Mesenchymal stem cell (in vitro differentiated cells and primary cell): ENCODE data around the gene ABCA4.
A peak's percentile ranks its signal among the peaks of the same experiment; 100 is the strongest.

Experiments used
- DNase-seq: peaks from one replicate; pipeline ENCODE4 v3.0.0-alpha.2; 2013
- H2AFZ ChIP-seq: one replicate; pipeline ENCODE4 v1.6.1; 2013; ENCODE audit warnings: low read depth, mild to moderate bottlenecking, control low read depth, inconsistent platforms, low read length, moderate library complexity
- H2AK5ac ChIP-seq: 2 replicates; pipeline ENCODE4 v1.6.1; 2013; ENCODE audit warnings: low read length, moderate library complexity, mild to moderate bottlenecking, inconsistent platforms; ENCODE audit not compliant: severe bottlenecking
- H2BK120ac ChIP-seq: one replicate; pipeline ENCODE4 v1.6.1; 2013; ENCODE audit warnings: low read depth, mild to moderate bottlenecking, inconsistent platforms, low read length, moderate library complexity
- H2BK12ac ChIP-seq, 2 experiments: one replicate each; pipeline ENCODE4 v1.6.1; 2013; ENCODE audit warnings: inconsistent platforms in 2 of 2, low read length in 2 of 2, mild to moderate bottlenecking in 2 of 2, moderate library complexity in 2 of 2, control low read depth in 1 of 2
- H2BK15ac ChIP-seq: one replicate; pipeline ENCODE4 v1.6.1; 2013; ENCODE audit warnings: mild to moderate bottlenecking, low read depth, inconsistent platforms; ENCODE audit not compliant: poor library complexity, severe bottlenecking
- H2BK5ac ChIP-seq: 2 replicates; pipeline ENCODE4 v1.6.1; 2013; ENCODE audit warnings: low read depth, mild to moderate bottlenecking, low read length, control low read depth, inconsistent platforms; ENCODE audit not compliant: poor library complexity, severe bottlenecking
- H3K14ac ChIP-seq, 2 experiments: one replicate each; pipeline ENCODE4 v1.6.1; 2013; ENCODE audit warnings: inconsistent platforms in 2 of 2, low read length in 2 of 2, control low read depth in 1 of 2, mild to moderate bottlenecking in 1 of 2, moderate library complexity in 1 of 2
- H3K18ac ChIP-seq, 2 experiments: one replicate each; pipeline ENCODE4 v1.6.1; 2013; ENCODE audit warnings: inconsistent platforms in 2 of 2, low read length in 2 of 2, control low read depth in 1 of 2, low read depth in 1 of 2, mild to moderate bottlenecking in 1 of 2
- H3K23ac ChIP-seq, 2 experiments: one replicate each; pipeline ENCODE4 v1.6.1; 2013; ENCODE audit warnings: inconsistent platforms in 2 of 2, low read length in 2 of 2, mild to moderate bottlenecking in 2 of 2, moderate library complexity in 2 of 2, control low read depth in 1 of 2
- H3K27ac ChIP-seq: 2 replicates; pipeline ENCODE4 v1.5.1; 2013; ENCODE audit warnings: mild to moderate bottlenecking, moderate library complexity, low read length, control low read depth, inconsistent platforms; ENCODE audit not compliant: poor library complexity, severe bottlenecking
- H3K27me3 ChIP-seq, 2 experiments: 2 replicates each; pipeline versions ENCODE4 v1.6.1 to v1.7.0; 2013; ENCODE audit warnings: low read length in 2 of 2, mild to moderate bottlenecking in 2 of 2, moderate library complexity in 2 of 2, control low read depth in 1 of 2, inconsistent platforms in 1 of 2; ENCODE audit not compliant: control insufficient read depth in 1 of 2, insufficient read depth in 1 of 2
- H3K36me3 ChIP-seq, 2 experiments: 2 replicates each; pipeline versions ENCODE4 v1.6.1 to v1.7.0; 2013; ENCODE audit warnings: low read length in 2 of 2, control low read depth in 1 of 2, inconsistent platforms in 1 of 2, low read depth in 1 of 2, mild to moderate bottlenecking in 1 of 2; ENCODE audit not compliant: insufficient read depth in 2 of 2, control insufficient read depth in 1 of 2
- H3K4ac ChIP-seq, 2 experiments: one replicate each; pipeline ENCODE4 v1.6.1; 2013; ENCODE audit warnings: inconsistent platforms in 2 of 2, low read length in 2 of 2, mild to moderate bottlenecking in 2 of 2, moderate library complexity in 2 of 2, control low read depth in 1 of 2, low read depth in 1 of 2
- H3K4me1 ChIP-seq: 2 replicates; pipeline ENCODE4 v1.6.1; 2013; ENCODE audit warnings: low read depth, low read length, control low read depth; ENCODE audit not compliant: control insufficient read depth, insufficient read depth
- H3K4me2 ChIP-seq: 2 replicates; pipeline ENCODE4 v1.6.1; 2013; ENCODE audit warnings: low read length, mild to moderate bottlenecking, inconsistent platforms; ENCODE audit not compliant: poor library complexity, severe bottlenecking
- H3K4me3 ChIP-seq, 2 experiments: 2 replicates each; pipeline versions ENCODE4 v1.5.1 to v1.7.0; 2013; ENCODE audit warnings: low read length in 2 of 2, mild to moderate bottlenecking in 2 of 2, control low read depth in 1 of 2, low read depth in 1 of 2; ENCODE audit not compliant: insufficient read depth in 1 of 2
- H3K79me1 ChIP-seq: replicated peaks from 2 replicates; pipeline ENCODE4 v1.6.1; 2013; ENCODE audit warnings: mild to moderate bottlenecking, control low read depth, low read length, inconsistent platforms; ENCODE audit not compliant: poor library complexity, severe bottlenecking
- H3K9ac ChIP-seq: 2 replicates; pipeline ENCODE4 v1.7.0; 2013; ENCODE audit warnings: mild to moderate bottlenecking, low read length, moderate library complexity
- H3K9me3 ChIP-seq: 2 replicates; pipeline ENCODE4 v1.7.0; 2013; ENCODE audit warnings: mild to moderate bottlenecking, low read length; ENCODE audit not compliant: control insufficient read depth
- H4K8ac ChIP-seq: one replicate; pipeline ENCODE4 v1.6.1; 2013; ENCODE audit warnings: inconsistent platforms, mild to moderate bottlenecking, low read length, moderate library complexity
- H4K91ac ChIP-seq: one replicate; pipeline ENCODE4 v1.6.1; 2013; ENCODE audit warnings: mild to moderate bottlenecking, low read length, inconsistent platforms
- WGBS: methylation state at CpG from one replicate; pipeline ENCODE4 v1.1.7; 2013; ENCODE audit warnings: mixed read lengths; 5-methylcytosine and 5-hydroxymethylcytosine counted together

The ABCA4 gene

DNA sequence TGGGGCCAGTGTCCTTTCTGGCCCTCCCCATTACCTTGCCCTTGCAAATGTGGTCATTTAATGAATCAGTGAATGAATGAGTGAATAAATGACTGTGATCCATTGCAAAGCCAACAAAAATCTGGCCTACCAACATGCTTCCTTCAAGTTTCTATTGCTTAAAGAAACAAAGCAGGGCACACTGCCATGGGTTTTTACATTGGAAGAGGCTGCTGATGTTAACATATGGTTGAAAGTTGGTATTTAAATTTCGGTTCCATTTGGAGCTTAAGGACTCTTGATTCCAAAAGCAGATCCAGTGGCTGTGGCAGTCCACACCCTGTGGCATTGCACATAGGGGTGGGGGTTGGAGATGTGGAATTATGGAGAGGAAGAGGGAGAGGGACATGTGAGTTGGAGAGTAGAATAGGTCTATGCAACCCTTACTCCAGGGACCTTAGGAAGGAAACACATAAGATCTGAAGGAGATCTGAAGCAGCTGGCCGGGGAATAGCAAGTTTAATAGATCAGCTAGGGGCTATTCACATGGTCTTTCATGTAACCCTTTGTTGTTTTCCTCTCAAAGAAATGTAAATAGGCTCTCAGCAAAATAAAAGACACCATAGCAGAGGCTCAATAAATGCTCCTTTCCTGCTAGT lies 7.2 kb downstream of the ABCA4 start:
- WGBS, result 45% methylated on average over 2 of the region's 2 CpGs
- Histone ChIP-seq H3K27ac (no peak overlapping the region), H2BK120ac (no peak overlapping the region), H2BK15ac (peak overlapping the region; percentile 18), H3K4me2 (no peak overlapping the region), H3K9me3 (no peaks in the 10 kb centered on the region), H3K27me3 (peaks cover 0 to 2% of the 10 kb centered on the region in 2 experiments), H3K18ac (no peak overlapping the region), H3K4ac (no peak overlapping the region), H4K91ac (no peak overlapping the region), H2AK5ac (no peak overlapping the region), H3K9ac (no peak overlapping the region), H3K79me1 (no peaks in the 10 kb centered on the region), H3K36me3 (no peaks in the 10 kb centered on the region), H3K14ac (no peak overlapping the region), H2BK12ac (no peak overlapping the region), H3K4me3 (no peak overlapping the region), H4K8ac (no peak overlapping the region), H3K4me1 (peaks cover 9% of the 10 kb centered on the region), H3K23ac (no peak overlapping the region), H2AFZ (no peak overlapping the region), H2BK5ac (no peak overlapping the region)
- no peak for DNase-seq

- Histone ChIP-seq H2BK12ac (no peak overlapping the region), H2BK5ac (no peak overlapping the region), H2AK5ac (no peak overlapping the region), H3K79me1 (no peaks in the 10 kb centered on the region), H3K4ac (no peak overlapping the region), H2BK120ac (no peak overlapping the region), H3K4me1 (peaks cover 11% of the 10 kb centered on the region), H3K9ac (no peak overlapping the region), H2AFZ (no peak overlapping the region), H3K27me3 (peaks cover 0 to 12% of the 10 kb centered on the region in 2 experiments), H3K23ac (no peak overlapping the region), H2BK15ac (no peak overlapping the region), H4K91ac (no peak overlapping the region), H3K9me3 (no peaks in the 10 kb centered on the region), H3K27ac (no peak overlapping the region), H3K14ac (no peak overlapping the region), H3K18ac (no peak overlapping the region), H4K8ac (no peak overlapping the region), H3K4me2 (no peak overlapping the region), H3K4me3 (no peak overlapping the region), H3K36me3 (no peaks in the 10 kb centered on the region)
- DNase-seq, result no peak
- WGBS, result 90% methylated on average over 9 of the region's 9 CpGs
Measured at GRCh38 chr1:94111879-94112278, 9.1 kb downstream of the ABCA4 start.

- no peaks in the 10 kb centered on the region for H3K79me1 ChIP-seq
- 89% methylated on average over 10 of the region's 10 CpGs for WGBS
- no peak overlapping the region for H2BK5ac ChIP-seq
- H2AFZ ChIP-seq, result no peak overlapping the region
- H3K4me2 ChIP-seq, result no peak overlapping the region
- H3K36me3 ChIP-seq, result no peaks in the 10 kb centered on the region
- DNase-seq, result no peak
- H3K4me3 ChIP-seq, result peak overlapping the region in 1 of 2 experiments; percentile 31
- no peak overlapping the region for H3K18ac ChIP-seq
- no peak overlapping the region for H3K9ac ChIP-seq
- no peak overlapping the region for H4K91ac ChIP-seq
- peaks cover 14% of the 10 kb centered on the region for H3K4me1 ChIP-seq
- H3K14ac ChIP-seq, result no peak overlapping the region
- H3K23ac ChIP-seq, result no peak overlapping the region
- H3K27ac ChIP-seq, result no peak overlapping the region
- H2BK12ac ChIP-seq, result no peak overlapping the region
- no peak overlapping the region for H3K4ac ChIP-seq
- no peak overlapping the region for H2BK15ac ChIP-seq
- no peaks in the 10 kb centered on the region for H3K9me3 ChIP-seq
- H2BK120ac ChIP-seq, result no peak overlapping the region
- no peak overlapping the region for H2AK5ac ChIP-seq
- H3K27me3 ChIP-seq, result peaks cover 0 to 15% of the 10 kb centered on the region in 2 experiments
- H4K8ac ChIP-seq, result no peak overlapping the region
Measured at GRCh38 chr1:94110946-94111740, 9.8 kb downstream of the ABCA4 start.

GRCh38 chr1:94110021-94110761 lies 10.8 kb downstream of the ABCA4 start:
- Histone ChIP-seq H2BK120ac (no peak overlapping the region), H4K91ac (no peak overlapping the region), H3K79me1 (no peaks in the 10 kb centered on the region), H3K27me3 (peaks cover 0 to 16% of the 10 kb centered on the region in 2 experiments), H2BK12ac (no peak overlapping the region), H3K27ac (no peak overlapping the region), H3K18ac (no peak overlapping the region), H2BK5ac (no peak overlapping the region), H2AFZ (no peak overlapping the region), H4K8ac (no peak overlapping the region), H3K14ac (no peak overlapping the region), H3K4me2 (no peak overlapping the region), H3K9ac (no peak overlapping the region), H3K23ac (no peak overlapping the region), H3K4ac (no peak overlapping the region), H3K9me3 (no peaks in the 10 kb centered on the region), H3K4me3 (no peak overlapping the region), H2BK15ac (no peak overlapping the region), H3K36me3 (no peaks in the 10 kb centered on the region), H2AK5ac (no peak overlapping the region), H3K4me1 (peaks cover 22% of the 10 kb centered on the region)
- WGBS, result 87% methylated on average over 4 of the region's 4 CpGs
- no peak for DNase-seq
